GM12801 (cell line): ENCODE results near the gene HTT.

Source experiments
- TF ChIP-seq, protein P1 (sequence below): IDR thresholded peaks from one replicate; pipeline ENCODE4 v1.5.1; 2011; ENCODE audit warnings: control low read depth; ENCODE audit not compliant: insufficient read length; ENCODE audit errors: extremely low read depth

Gene HTT

DNA sequence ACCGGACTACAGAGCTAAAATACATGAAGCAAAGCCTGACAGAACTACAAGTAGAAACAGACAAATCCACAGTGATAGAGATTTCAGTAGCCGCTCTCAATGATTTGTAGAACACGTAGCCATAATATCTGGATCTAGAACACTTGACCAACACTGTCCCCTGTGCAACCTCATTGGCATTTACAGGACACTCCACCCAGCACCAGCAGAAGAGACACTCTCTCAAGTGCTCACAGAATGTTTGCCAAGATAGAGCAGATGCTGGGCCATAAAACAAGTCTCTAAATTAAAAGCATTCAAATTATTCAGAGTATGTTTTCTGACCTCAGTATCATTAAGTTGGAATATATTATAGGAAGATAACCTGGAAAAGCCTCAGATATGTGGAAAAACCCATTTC lies 21.7 kb downstream of the HTT start:
- TF ChIP-seq, protein P1, sequence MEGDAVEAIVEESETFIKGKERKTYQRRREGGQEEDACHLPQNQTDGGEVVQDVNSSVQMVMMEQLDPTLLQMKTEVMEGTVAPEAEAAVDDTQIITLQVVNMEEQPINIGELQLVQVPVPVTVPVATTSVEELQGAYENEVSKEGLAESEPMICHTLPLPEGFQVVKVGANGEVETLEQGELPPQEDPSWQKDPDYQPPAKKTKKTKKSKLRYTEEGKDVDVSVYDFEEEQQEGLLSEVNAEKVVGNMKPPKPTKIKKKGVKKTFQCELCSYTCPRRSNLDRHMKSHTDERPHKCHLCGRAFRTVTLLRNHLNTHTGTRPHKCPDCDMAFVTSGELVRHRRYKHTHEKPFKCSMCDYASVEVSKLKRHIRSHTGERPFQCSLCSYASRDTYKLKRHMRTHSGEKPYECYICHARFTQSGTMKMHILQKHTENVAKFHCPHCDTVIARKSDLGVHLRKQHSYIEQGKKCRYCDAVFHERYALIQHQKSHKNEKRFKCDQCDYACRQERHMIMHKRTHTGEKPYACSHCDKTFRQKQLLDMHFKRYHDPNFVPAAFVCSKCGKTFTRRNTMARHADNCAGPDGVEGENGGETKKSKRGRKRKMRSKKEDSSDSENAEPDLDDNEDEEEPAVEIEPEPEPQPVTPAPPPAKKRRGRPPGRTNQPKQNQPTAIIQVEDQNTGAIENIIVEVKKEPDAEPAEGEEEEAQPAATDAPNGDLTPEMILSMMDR, result no peak

DNA sequence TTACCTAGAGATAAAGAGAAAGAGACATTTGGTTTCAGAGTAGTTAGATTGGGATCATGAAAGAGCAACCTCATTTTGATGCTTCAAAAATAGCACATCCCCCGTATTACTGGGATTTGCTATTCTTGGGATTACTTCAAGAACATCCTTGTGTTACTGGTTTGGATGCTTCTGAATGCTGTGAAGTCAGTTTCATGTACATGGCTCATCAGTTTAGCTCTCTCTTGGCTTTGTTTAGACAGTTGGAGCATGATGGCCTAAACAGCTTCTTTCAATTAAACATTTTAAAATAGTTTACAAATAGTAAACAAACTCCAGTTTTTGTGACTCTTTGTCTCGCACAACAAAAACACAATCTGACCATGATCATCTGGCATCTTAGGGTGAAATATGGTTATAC lies 23.9 kb downstream of the HTT start:
- TF ChIP-seq, protein P1, result no peak

- TF ChIP-seq, protein P1, result peak; percentile 61
Measured at GRCh38 chr4:3106339-3107186, 32.1 kb downstream of the HTT start.

DNA sequence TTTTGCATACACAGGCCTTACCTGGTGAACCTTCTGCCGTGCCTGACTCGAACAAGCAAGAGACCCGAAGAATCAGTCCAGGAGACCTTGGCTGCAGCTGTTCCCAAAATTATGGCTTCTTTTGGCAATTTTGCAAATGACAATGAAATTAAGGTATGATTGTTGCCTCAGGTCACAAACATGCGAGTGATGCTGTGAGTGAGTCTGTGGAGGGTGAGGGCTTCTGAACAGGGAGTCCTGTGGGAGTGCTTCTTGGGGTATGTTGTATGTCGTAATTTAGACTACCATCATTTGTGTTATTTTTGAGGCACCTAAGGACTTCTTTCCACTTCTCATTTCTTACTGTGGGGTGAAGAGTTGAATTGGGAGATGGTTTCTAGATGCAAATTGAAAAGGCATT lies 32.8 kb downstream of the HTT start:
- TF ChIP-seq, protein P1, result no peak

DNA sequence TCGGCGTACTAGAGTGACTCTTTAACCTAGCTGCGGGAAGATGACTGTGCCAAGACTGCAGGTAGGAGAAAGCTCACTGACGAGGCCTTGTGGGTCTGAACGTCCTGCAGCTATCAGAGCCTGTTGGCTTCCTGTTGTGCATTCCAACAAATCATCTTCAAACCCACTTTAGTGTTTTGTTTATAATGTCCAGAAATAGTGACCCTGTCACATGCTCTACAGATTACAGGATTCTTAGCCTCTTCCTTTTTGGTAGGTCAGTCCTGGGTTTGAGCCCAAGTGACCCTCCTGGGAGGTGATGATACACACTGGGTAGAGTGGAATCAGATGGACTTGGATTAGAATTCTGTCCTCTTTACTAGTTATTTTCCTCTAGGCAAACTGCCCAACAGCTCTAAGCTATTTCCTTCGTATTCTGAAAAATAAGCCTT lies 33.2 kb downstream of the HTT start:
- TF ChIP-seq, protein P1, result no peak

DNA sequence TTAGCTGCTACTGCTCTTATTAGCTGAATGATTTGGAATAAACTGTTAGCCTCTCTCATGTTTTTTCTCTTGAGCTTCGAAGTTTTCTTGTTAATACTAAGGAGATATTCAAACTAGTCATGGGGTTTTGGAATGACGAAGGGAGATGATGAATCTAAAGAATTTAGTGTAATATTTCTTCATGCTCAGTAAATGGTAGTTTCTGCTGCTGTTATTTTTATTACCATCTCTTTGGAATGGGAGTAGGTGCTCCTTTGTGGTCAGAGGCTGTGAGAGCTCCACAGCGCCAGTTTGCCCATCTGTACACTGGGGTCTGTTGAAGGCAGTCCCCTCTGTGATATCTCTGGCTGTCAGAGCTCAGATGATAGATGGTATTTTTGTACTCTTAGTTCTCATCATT lies 33.7 kb downstream of the HTT start:
- TF ChIP-seq, protein P1, result no peak

- TF ChIP-seq, protein P1, result no peak
Measured at GRCh38 chr4:3111461-3111860, 37.0 kb downstream of the HTT start.

GRCh38 chr4:3112201-3112600 lies 37.7 kb downstream of the HTT start:
- TF ChIP-seq, protein P1, result no peak
